ENCODE measurements around the gene SLC22A5. TPM values are rescaled to one million over a fixed set of nuclear protein-coding genes. Genes with fewer than 3 reads are reported as not detected.

SLC22A5 gene
- total and polyA plus RNA-seq, 9 of the 15 experiments (the other 6 are each of a cell fraction or from before 2014, with no cell fraction given): 3.0 to 16.6 (median 8.3) TPM

DNA sequence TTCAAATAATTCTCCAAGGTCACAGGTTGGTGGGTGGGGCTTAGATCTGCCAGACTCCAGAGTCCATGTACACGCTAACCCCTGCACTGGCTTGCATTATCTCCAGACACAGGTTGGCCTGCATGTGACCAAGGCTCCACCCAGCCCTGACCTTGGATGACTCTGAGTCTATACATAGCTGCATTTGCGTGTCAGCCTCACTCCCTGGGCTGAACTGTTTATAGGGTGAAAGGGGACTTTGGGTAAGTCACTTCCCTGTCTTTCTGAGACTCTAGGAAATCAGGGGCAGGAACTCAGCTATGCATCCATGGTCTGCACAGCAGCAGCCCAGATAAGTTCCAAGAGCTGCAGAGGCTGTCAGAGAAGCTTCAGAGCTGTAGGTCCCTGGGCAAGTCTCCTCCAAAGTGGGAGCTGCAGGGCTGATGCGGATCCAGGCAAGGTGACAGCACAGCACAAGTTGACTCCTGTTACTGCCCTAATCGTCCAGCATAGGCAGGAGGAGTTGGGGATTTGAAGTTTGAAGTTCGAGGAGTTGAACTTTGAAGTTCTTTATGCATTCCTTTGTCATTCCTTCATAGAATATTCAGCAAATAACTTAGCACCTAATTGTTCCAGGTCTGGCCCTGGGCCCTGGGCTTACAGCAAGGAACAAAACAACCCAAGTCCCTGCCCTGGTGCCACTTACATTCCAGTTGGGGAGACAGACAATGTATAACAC is 53.4 kb downstream of the SLC22A5 start (continued):
- TF ChIP-seq HNRNPL (IDR thresholded peaks at IDR 0.05; ENCODE audit: low read depth, low read length) (no peak), CBX2 (IDR thresholded peaks at IDR 0.05; ENCODE audit: insufficient read depth, low read length, poor library complexity, severe bottlenecking) (no peak), PTTG1 (tag; IDR thresholded peaks at IDR 0.05; ENCODE audit: low read depth) (no peak), TBL1XR1 (IDR thresholded peaks at IDR 0.05; ENCODE audit: low read length in 2 of 2) (peak; percentile 99 to 100), ZNF444 (CRISPR knock-in tag; IDR thresholded peaks at IDR 0.05) (no peak), KLF6 (CRISPR knock-in tag; IDR thresholded peaks at IDR 0.05; ENCODE audit: borderline replicate concordance) (0 out of 2 replicates have a peak, but pooled peaks have one; percentile 45), ZNF134 (CRISPR knock-in tag; conservative IDR thresholded peaks at IDR 0.05) (no peak), EZH2 (IDR thresholded peaks at IDR 0.05; ENCODE audit: borderline replicate concordance, low read depth, low read length) (no peak), MAFF (IDR thresholded peaks at IDR 0.05; ENCODE audit: low read length) (no peak; the same call in 1 of the 2 replicates), SMARCA4 (IDR thresholded peaks at IDR 0.05) (peak; percentile 92), ZKSCAN3 (CRISPR knock-in tag; IDR thresholded peaks at IDR 0.05) (no peak), FOXK2 (conservative IDR thresholded peaks at IDR 0.05 in 1 of 2, IDR thresholded peaks at IDR 0.05 in 1 of 2; ENCODE audit: low read depth in 2 of 2) (peak; percentile 84 to 86)
- TF ChIP-seq, protein P1, sequence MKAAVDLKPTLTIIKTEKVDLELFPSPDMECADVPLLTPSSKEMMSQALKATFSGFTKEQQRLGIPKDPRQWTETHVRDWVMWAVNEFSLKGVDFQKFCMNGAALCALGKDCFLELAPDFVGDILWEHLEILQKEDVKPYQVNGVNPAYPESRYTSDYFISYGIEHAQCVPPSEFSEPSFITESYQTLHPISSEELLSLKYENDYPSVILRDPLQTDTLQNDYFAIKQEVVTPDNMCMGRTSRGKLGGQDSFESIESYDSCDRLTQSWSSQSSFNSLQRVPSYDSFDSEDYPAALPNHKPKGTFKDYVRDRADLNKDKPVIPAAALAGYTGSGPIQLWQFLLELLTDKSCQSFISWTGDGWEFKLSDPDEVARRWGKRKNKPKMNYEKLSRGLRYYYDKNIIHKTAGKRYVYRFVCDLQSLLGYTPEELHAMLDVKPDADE (conservative IDR thresholded peaks at IDR 0.05; ENCODE audit: control insufficient read depth, low read depth, low read length): peak; percentile 50; the same call in 1 of the 2 replicates
- TF ChIP-seq, protein P2, sequence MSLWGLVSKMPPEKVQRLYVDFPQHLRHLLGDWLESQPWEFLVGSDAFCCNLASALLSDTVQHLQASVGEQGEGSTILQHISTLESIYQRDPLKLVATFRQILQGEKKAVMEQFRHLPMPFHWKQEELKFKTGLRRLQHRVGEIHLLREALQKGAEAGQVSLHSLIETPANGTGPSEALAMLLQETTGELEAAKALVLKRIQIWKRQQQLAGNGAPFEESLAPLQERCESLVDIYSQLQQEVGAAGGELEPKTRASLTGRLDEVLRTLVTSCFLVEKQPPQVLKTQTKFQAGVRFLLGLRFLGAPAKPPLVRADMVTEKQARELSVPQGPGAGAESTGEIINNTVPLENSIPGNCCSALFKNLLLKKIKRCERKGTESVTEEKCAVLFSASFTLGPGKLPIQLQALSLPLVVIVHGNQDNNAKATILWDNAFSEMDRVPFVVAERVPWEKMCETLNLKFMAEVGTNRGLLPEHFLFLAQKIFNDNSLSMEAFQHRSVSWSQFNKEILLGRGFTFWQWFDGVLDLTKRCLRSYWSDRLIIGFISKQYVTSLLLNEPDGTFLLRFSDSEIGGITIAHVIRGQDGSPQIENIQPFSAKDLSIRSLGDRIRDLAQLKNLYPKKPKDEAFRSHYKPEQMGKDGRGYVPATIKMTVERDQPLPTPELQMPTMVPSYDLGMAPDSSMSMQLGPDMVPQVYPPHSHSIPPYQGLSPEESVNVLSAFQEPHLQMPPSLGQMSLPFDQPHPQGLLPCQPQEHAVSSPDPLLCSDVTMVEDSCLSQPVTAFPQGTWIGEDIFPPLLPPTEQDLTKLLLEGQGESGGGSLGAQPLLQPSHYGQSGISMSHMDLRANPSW (CRISPR knock-in tag; IDR thresholded peaks at IDR 0.05): 0 out of 2 replicates have a peak, but pooled peaks have one; percentile 43
- TF ChIP-seq, protein P3, sequence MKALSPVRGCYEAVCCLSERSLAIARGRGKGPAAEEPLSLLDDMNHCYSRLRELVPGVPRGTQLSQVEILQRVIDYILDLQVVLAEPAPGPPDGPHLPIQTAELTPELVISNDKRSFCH (CRISPR knock-in tag; IDR thresholded peaks at IDR 0.05): no peak
- TF ChIP-seq, protein P3 (tag; IDR thresholded peaks at IDR 0.05): peak; percentile 79
- TF ChIP-seq, protein P4, sequence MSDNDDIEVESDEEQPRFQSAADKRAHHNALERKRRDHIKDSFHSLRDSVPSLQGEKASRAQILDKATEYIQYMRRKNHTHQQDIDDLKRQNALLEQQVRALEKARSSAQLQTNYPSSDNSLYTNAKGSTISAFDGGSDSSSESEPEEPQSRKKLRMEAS (CRISPR knock-in tag; IDR thresholded peaks at IDR 0.05): peak; percentile 80
- TF ChIP-seq, protein P5, sequence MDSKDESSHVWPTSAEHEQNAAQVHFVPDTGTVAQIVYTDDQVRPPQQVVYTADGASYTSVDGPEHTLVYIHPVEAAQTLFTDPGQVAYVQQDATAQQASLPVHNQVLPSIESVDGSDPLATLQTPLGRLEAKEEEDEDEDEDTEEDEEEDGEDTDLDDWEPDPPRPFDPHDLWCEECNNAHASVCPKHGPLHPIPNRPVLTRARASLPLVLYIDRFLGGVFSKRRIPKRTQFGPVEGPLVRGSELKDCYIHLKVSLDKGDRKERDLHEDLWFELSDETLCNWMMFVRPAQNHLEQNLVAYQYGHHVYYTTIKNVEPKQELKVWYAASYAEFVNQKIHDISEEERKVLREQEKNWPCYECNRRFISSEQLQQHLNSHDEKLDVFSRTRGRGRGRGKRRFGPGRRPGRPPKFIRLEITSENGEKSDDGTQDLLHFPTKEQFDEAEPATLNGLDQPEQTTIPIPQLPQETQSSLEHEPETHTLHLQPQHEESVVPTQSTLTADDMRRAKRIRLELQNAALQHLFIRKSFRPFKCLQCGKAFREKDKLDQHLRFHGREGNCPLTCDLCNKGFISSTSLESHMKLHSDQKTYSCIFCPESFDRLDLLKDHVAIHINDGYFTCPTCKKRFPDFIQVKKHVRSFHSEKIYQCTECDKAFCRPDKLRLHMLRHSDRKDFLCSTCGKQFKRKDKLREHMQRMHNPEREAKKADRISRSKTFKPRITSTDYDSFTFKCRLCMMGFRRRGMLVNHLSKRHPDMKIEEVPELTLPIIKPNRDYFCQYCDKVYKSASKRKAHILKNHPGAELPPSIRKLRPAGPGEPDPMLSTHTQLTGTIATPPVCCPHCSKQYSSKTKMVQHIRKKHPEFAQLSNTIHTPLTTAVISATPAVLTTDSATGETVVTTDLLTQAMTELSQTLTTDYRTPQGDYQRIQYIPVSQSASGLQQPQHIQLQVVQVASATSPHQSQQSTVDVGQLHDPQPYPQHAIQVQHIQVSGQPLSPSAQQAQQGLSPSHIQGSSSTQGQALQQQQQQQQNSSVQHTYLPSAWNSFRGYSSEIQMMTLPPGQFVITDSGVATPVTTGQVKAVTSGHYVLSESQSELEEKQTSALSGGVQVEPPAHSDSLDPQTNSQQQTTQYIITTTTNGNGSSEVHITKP (IDR thresholded peaks at IDR 0.05; ENCODE audit: partially characterized antibody): peak; percentile 35
